SK-N-SH (cell line): ENCODE results near the gene INSYN2B. TPM values are rescaled to one million over a fixed set of nuclear protein-coding genes. Genes with fewer than 3 reads are reported as not detected.

Experiments
- CTCF ChIA-PET: fragments of 300-600, 350-600 bp; formaldehyde crosslinking; extraction: SDS; loops from one replicate; lab custom pipeline; 2021; lab: Yijun Ruan, JAX
- POLR2A ChIA-PET: fragments of 350-600 bp; sonication (Branson Sonifier 250); formaldehyde crosslinking; extraction: SDS; loops from one replicate; lab custom pipeline; 2020; ENCODE audit warnings: antibody characterized with exemption, inconsistent platforms; lab: Yijun Ruan, JAX
- DNase-seq: peaks from one replicate; pipeline ENCODE4 v3.0.0; 2012
- H2AFZ ChIP-seq: fragments of 200-600 bp; sonication (generic); 2 replicates; pipeline ENCODE4 v1.8.1; 2016; ENCODE audit warnings: antibody characterized with exemption, mild to moderate bottlenecking, low read depth
- H3F3A ChIP-seq: fragments of 200-600 bp; sonication (generic); replicated peaks from 2 replicates; pipeline ENCODE3; 2016; ENCODE audit warnings: antibody characterized with exemption, mild to moderate bottlenecking; ENCODE audit not compliant: insufficient read depth
- H3K27ac ChIP-seq, 2 experiments: fragments of 200-500 bp in 1 of 2; fragments of 200-600 bp in 1 of 2; sonication (Bioruptor generic) in 1 of 2; sonication (generic), shearing (Covaris generic) in 1 of 2; 2 replicates each; pipeline versions ENCODE4 v1.5.1 to v1.6.1; 2014 to 2016; ENCODE audit warnings: low read depth in 2 of 2, inconsistent platforms in 1 of 2, low read length in 1 of 2, mild to moderate bottlenecking in 1 of 2, mixed read lengths in 1 of 2
- H3K27me3 ChIP-seq: fragments of 200-600 bp; sonication (generic), shearing (Covaris generic); 2 replicates; pipeline ENCODE4 v1.6.1; 2016; ENCODE audit warnings: mixed run types; ENCODE audit not compliant: insufficient read depth
- H3K36me3 ChIP-seq, 2 experiments: fragments of 200-500 bp in 1 of 2; fragments of 200-600 bp in 1 of 2; sonication (Bioruptor generic) in 1 of 2; sonication (generic) in 1 of 2; replicated peaks in 1 of 2; 2 replicates each; pipeline versions ENCODE3 to v1.5.1; 2014 to 2016; ENCODE audit warnings: low read length in 1 of 2, mild to moderate bottlenecking in 1 of 2; ENCODE audit not compliant: insufficient read depth in 2 of 2, control insufficient read depth in 1 of 2
- H3K4me1 ChIP-seq, 2 experiments: fragments of 200-500 bp in 1 of 2; fragments of 200-600 bp in 1 of 2; sonication (Bioruptor generic) in 1 of 2; sonication (generic), shearing (Covaris generic) in 1 of 2; 2 replicates each; pipeline versions ENCODE4 v1.5.1 to v1.6.1; 2014 to 2016; ENCODE audit warnings: low read depth in 1 of 2, low read length in 1 of 2, mixed run types in 1 of 2; ENCODE audit not compliant: insufficient read depth in 2 of 2, control insufficient read depth in 1 of 2
- H3K4me2 ChIP-seq: fragments of 200-600 bp; sonication (generic), shearing (Covaris generic); 2 replicates; pipeline ENCODE4 v1.6.1; 2017; ENCODE audit warnings: mixed run types
- H3K4me3 ChIP-seq, 2 experiments: fragments of 200-500 bp in 1 of 2; fragments of 200-600 bp in 1 of 2; sonication (Bioruptor generic) in 1 of 2; sonication (generic), shearing (Covaris generic) in 1 of 2; 2 replicates each; pipeline versions ENCODE4 v1.5.1 to v1.8.1; 2014 to 2016; ENCODE audit warnings: low read depth in 2 of 2, inconsistent platforms in 1 of 2, low read length in 1 of 2, mild to moderate bottlenecking in 1 of 2, mixed read lengths in 1 of 2, moderate library complexity in 1 of 2
- H3K79me2 ChIP-seq: fragments of 200-600 bp; sonication (generic); 2 replicates; pipeline ENCODE4 v1.8.1; 2017; ENCODE audit warnings: mild to moderate bottlenecking; ENCODE audit not compliant: insufficient read depth
- H3K9ac ChIP-seq: fragments of 200-600 bp; sonication (generic); 2 replicates; pipeline ENCODE4 v1.6.1; 2017; ENCODE audit warnings: mixed run types
- H3K9me2 ChIP-seq: fragments of 200-600 bp; sonication (generic); 2 replicates; pipeline ENCODE4 v1.6.1; 2017; ENCODE audit warnings: mixed run types
- H3K9me3 ChIP-seq: fragments of 200-600 bp; sonication (generic); 2 replicates; pipeline ENCODE4 v1.6.1; 2017; ENCODE audit warnings: mixed run types, mild to moderate bottlenecking, moderate library complexity
- H4K20me1 ChIP-seq: fragments of 200-600 bp; sonication (generic); 2 replicates; pipeline ENCODE4 v1.6.1; 2017; ENCODE audit warnings: mild to moderate bottlenecking, mixed run types; ENCODE audit not compliant: insufficient read depth
- EZH2phosphoT487 ChIP-seq: fragments of 200-600 bp; sonication (generic); IDR thresholded peaks from 2 replicates; pipeline ENCODE4 v1.6.1; 2017; ENCODE audit warnings: low read depth, mixed run types, mild to moderate bottlenecking, antibody characterized with exemption, moderate library complexity, borderline replicate concordance
- FOXJ3 ChIP-seq: sonication (generic); formaldehyde crosslinking; IDR thresholded peaks from 2 replicates; pipeline ENCODE4 v1.5.1; 2020; ENCODE audit warnings: mild to moderate bottlenecking, missing genetic modification reagents
- GATA2 ChIP-seq: sonication (generic); formaldehyde crosslinking; IDR thresholded peaks from 2 replicates; pipeline ENCODE4 v1.5.0; 2020; ENCODE audit warnings: mild to moderate bottlenecking, missing genetic modification reagents
- MAX ChIP-seq: IDR thresholded peaks from 2 replicates; pipeline ENCODE4 v1.4.0; 2012; ENCODE audit warnings: low read depth
- NRF1 ChIP-seq: IDR thresholded peaks from 2 replicates; pipeline ENCODE4 v1.6.1; 2012; ENCODE audit warnings: low read depth, mild to moderate bottlenecking, low read length
- RAD21 ChIP-seq: IDR thresholded peaks from 2 replicates; pipeline ENCODE4 v1.6.1; 2012; ENCODE audit warnings: mild to moderate bottlenecking, low read length
- USF1 ChIP-seq: IDR thresholded peaks from 2 replicates; pipeline ENCODE4 v1.4.0; 2012; ENCODE audit warnings: low read depth, borderline replicate concordance
- USF2 ChIP-seq: fragments of 150-350 bp; IDR thresholded peaks from 2 replicates; pipeline ENCODE4 v1.6.1; 2017; ENCODE audit warnings: antibody characterized with exemption, low read length, low read depth, borderline replicate concordance
- ZBTB33 ChIP-seq: IDR thresholded peaks from 2 replicates; pipeline ENCODE4 v1.4.0; 2012; ENCODE audit warnings: low read depth, borderline replicate concordance
- WGBS: methylation state at CpG from one replicate; pipeline ENCODE4 v1.1.6; 2017; ENCODE audit warnings: low lambda C conversion rate; 5-methylcytosine and 5-hydroxymethylcytosine counted together
- polyA plus RNA-seq, 3 experiments: library from polyadenylated mRNA; depleted of rRNA; stranded (reverse); fragments of >200 nt; gene quantifications; 2 replicates each; pipeline ENCODE4 v1.2.3, GENCODE V29; 2012
- small RNA-seq, 7 experiments: library from RNA; depleted of rRNA; stranded (forward); fragments of <200 nt; gene quantifications; one replicate each; pipeline ENCODE3, GENCODE V24; 2012

The INSYN2B gene
- polyA plus RNA-seq, 1 of the 3 experiments (the other 2 are of a cell fraction) = 9.2 TPM

- Histone ChIP-seq H4K20me1 (no peaks in the 10 kb centered on the region), H3K9me2 (no peaks in the 10 kb centered on the region), H3K4me3 (no peak overlapping the region), H3K36me3 (no peaks in the 10 kb centered on the region), H2AFZ (no peak overlapping the region), H3K9ac (no peak overlapping the region), H3K27ac (no peak overlapping the region), H3K9me3 (no peaks in the 10 kb centered on the region), H3K4me1 (no peaks in the 10 kb centered on the region), H3K79me2 (no peaks in the 10 kb centered on the region), H3K27me3 (no peaks in the 10 kb centered on the region), H3K4me2 (no peak overlapping the region), H3F3A (no peaks in the 10 kb centered on the region)
- WGBS = 70% methylated on average over 1 of the region's 1 CpG
- POLR2A ChIA-PET = no interaction called here
- CTCF ChIA-PET = interaction anchor here (1.0 kb wide), 1 partner anchor 166 kb away, joined by 3 read pairs; no protein-coding TSS in a partner anchor
- no peak for DNase-seq
- TF ChIP-seq USF2 (no peak), FOXJ3 (CRISPR knock-in tag) (no peak), GATA2 (CRISPR knock-in tag) (no peak), USF1 (no peak), RAD21 (no peak), NRF1 (no peak), MAX (no peak), ZBTB33 (no peak), EZH2phosphoT487 (no peak)
Measured at GRCh38 chr5:169814522-169814921, 165.8 kb downstream of the INSYN2B start.

Small RNA genes lying within 50 kb of the gene (small RNA-seq; reads per million reads assigned to genes)
- 0 reads per million in 7 experiments for gene MIR378E

Other genes starting within 250 kb of the INSYN2B start
- gene FOXI1, start 125.4 kb upstream of the INSYN2B start, polyA plus RNA-seq (2012; rRNA removed) = not detected in 2 replicates